Neural cell (in vitro differentiated cells): ENCODE measurements around the gene PTOV1.

ENCODE experiments used
- CTCF ChIP-seq: fragments of 450-650 bp; IDR thresholded peaks from 2 replicates; pipeline ENCODE4 v1.5.1; 2014; ENCODE audit warnings: antibody characterized with exemption, mild to moderate bottlenecking, moderate library complexity; ENCODE audit not compliant: poor library complexity, severe bottlenecking
- TAF1 ChIP-seq: IDR thresholded peaks from 2 replicates; pipeline ENCODE4 v1.6.1; 2012; ENCODE audit warnings: low read depth

- TF ChIP-seq CTCF (no peak), TAF1 (no peak)
Measured at GRCh38 chr19:49836176-49837008, 14.6 kb upstream of the PTOV1 start.
